ENCODE results near the gene SH3BGRL2. TPM values are rescaled to one million over a fixed set of nuclear protein-coding genes. Genes with fewer than 3 reads are reported as not detected.

SH3BGRL2 gene
- total and polyA plus RNA-seq, 2 of the 8 experiments (the other 6 are each of a cell fraction or from before 2014, with no cell fraction given): 6.0 to 20.3 TPM

- no peaks in the 10 kb centered on the region for H3K36me3 ChIP-seq (ENCODE audit: control insufficient read depth in 2 of 4, insufficient read depth in 4 of 4, low read length in 3 of 4)
These were observed 5.4 kb upstream of the SH3BGRL2 start for GRCh38 chr6:79625746-79626145.

More at GRCh38 chr6:79625746-79626145, 5.4 kb upstream of the SH3BGRL2 start:
- no peaks in the 10 kb centered on the region for H3K9me3 ChIP-seq (ENCODE audit: insufficient read depth in 2 of 2, low read depth in 1 of 2, low read length in 1 of 2)
- no peaks in the 10 kb centered on the region for H3K79me2 ChIP-seq (ENCODE audit: control insufficient read depth in 1 of 2, insufficient read depth in 2 of 2, low read length in 2 of 2)
- CTCF ChIA-PET (ENCODE audit: partially characterized antibody): interaction anchor here (0.9 to 1.3 kb wide), 5 partner anchors 19 to 136 kb away, joined by 3 to 6 read pairs (median 4); no protein-coding TSS in a partner anchor
- no peak overlapping the region for H3K14ac ChIP-seq (ENCODE audit: insufficient read length)
- H3K56ac ChIP-seq (replicated peaks; ENCODE audit: insufficient read length, low read depth, low read length): no peak overlapping the region
- H3K4ac ChIP-seq (replicated peaks; ENCODE audit: insufficient read length, low read depth, low read length): no peak overlapping the region
- no peak overlapping the region for H3K27ac ChIP-seq (ENCODE audit: low read depth, low read length)
- no peaks in the 10 kb centered on the region for H4K20me1 ChIP-seq (replicated peaks in 1 of 2; ENCODE audit: control insufficient read depth in 1 of 2, insufficient read depth in 2 of 2, low read length in 2 of 2)
- H3K4me3 ChIP-seq (ENCODE audit: extremely low read depth in 1 of 4, insufficient read depth in 2 of 4, low read depth in 3 of 4, low read length in 4 of 4): no peak overlapping the region
- no peak overlapping the region for H2BK20ac ChIP-seq (ENCODE audit: low read length)
- no peak overlapping the region for H2BK5ac ChIP-seq (ENCODE audit: low read depth, low read length)
- no peak overlapping the region for H2BK15ac ChIP-seq (ENCODE audit: low read length)
- no peak overlapping the region for H3K4me2 ChIP-seq (ENCODE audit: insufficient read depth in 1 of 2, low read depth in 2 of 2, low read length in 2 of 2)
- no peak overlapping the region for H2BK120ac ChIP-seq (replicated peaks; ENCODE audit: low read depth, low read length)
- no peak overlapping the region for H4K91ac ChIP-seq (replicated peaks; ENCODE audit: insufficient read length, low read length)
- no peaks in the 10 kb centered on the region for H3K79me1 ChIP-seq (ENCODE audit: low read depth, low read length)
- POLR2A ChIA-PET (ENCODE audit: partially characterized antibody): interaction anchor here (0.5 kb wide), 1 partner anchor 92 kb away, joined by 3 read pairs; no protein-coding TSS in a partner anchor
- H3K23me2 ChIP-seq (ENCODE audit: low read depth, low read length): peaks cover 2% of the 10 kb centered on the region; the same call in 1 of the 2 replicates
- H3K27me3 ChIP-seq (replicated peaks in 1 of 4; ENCODE audit: control insufficient read depth in 3 of 4, extremely low read depth in 1 of 4, insufficient read depth in 3 of 4, low read length in 3 of 4): peaks cover 0 to 1% (median 0%) of the 10 kb centered on the region in 4 experiments; a peak in 1 of 7 replicates
- H3K9ac ChIP-seq (replicated peaks in 1 of 4; ENCODE audit: extremely low read depth in 1 of 4, low read depth in 3 of 4, low read length in 3 of 4): no peak overlapping the region
- H2AK5ac ChIP-seq (ENCODE audit: low read depth, low read length): no peak overlapping the region
- H3K4me1 ChIP-seq (replicated peaks in 1 of 4; ENCODE audit: control insufficient read depth in 3 of 4, insufficient read depth in 4 of 4, low read length in 3 of 4): no peaks in the 10 kb centered on the region
- DNase-seq (ENCODE audit: low read depth in 1 of 2, low spot score in 2 of 2) (no peak), FAIRE-seq (no peak)
- no peak overlapping the region for H4K8ac ChIP-seq (ENCODE audit: extremely low read depth, insufficient read depth, low read length)
- H3K18ac ChIP-seq (ENCODE audit: extremely low read depth, low read length): no peak overlapping the region
- no peak overlapping the region for H2BK12ac ChIP-seq (ENCODE audit: low read depth, low read length)
- TF ChIP-seq NANOG (IDR thresholded peaks at IDR 0.05; ENCODE audit: insufficient read depth, low read depth, low read length, poor library complexity, severe bottlenecking) (no peak), MAFK (IDR thresholded peaks at IDR 0.05; ENCODE audit: low read depth, low read length) (peak; percentile 88)
- TF ChIP-seq, protein P1, sequence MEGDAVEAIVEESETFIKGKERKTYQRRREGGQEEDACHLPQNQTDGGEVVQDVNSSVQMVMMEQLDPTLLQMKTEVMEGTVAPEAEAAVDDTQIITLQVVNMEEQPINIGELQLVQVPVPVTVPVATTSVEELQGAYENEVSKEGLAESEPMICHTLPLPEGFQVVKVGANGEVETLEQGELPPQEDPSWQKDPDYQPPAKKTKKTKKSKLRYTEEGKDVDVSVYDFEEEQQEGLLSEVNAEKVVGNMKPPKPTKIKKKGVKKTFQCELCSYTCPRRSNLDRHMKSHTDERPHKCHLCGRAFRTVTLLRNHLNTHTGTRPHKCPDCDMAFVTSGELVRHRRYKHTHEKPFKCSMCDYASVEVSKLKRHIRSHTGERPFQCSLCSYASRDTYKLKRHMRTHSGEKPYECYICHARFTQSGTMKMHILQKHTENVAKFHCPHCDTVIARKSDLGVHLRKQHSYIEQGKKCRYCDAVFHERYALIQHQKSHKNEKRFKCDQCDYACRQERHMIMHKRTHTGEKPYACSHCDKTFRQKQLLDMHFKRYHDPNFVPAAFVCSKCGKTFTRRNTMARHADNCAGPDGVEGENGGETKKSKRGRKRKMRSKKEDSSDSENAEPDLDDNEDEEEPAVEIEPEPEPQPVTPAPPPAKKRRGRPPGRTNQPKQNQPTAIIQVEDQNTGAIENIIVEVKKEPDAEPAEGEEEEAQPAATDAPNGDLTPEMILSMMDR (IDR thresholded peaks at IDR 0.05; ENCODE audit: control extremely low read depth in 1 of 3, insufficient read depth in 1 of 3, low read depth in 1 of 3, low read length in 3 of 3): no peak
- H2AFZ ChIP-seq (ENCODE audit: low read length): no peak overlapping the region
- H3K23ac ChIP-seq (ENCODE audit: insufficient read length): no peak overlapping the region
- H4K5ac ChIP-seq (ENCODE audit: insufficient read length, low read depth, low read length): no peak overlapping the region

Measured in H1 (cell line).